Hepatocyte (in vitro differentiated cells): ENCODE results near the gene CPA1. TPM values are rescaled to one million over a fixed set of nuclear protein-coding genes. Genes with fewer than 3 reads are reported as not detected.

Source experiments
- DNase-seq: peaks from one replicate; pipeline ENCODE4 v3.0.0-alpha.2; 2016; ENCODE audit warnings: low spot score
- H2AFZ ChIP-seq: fragments of 200-600 bp; sonication (generic); 2 replicates; pipeline ENCODE4 v1.6.0; 2016; ENCODE audit warnings: antibody characterized with exemption, mild to moderate bottlenecking
- H3K27ac ChIP-seq: fragments of 200-600 bp; sonication (generic); 2 replicates; pipeline ENCODE4 v1.5.1; 2016; ENCODE audit warnings: mild to moderate bottlenecking
- H3K27me3 ChIP-seq: fragments of 200-600 bp; sonication (generic); 2 replicates; pipeline ENCODE4 v1.6.1; 2016
- H3K36me3 ChIP-seq: fragments of 200-600 bp; sonication (generic); replicated peaks from 2 replicates; pipeline ENCODE4 v1.5.1; 2016; ENCODE audit warnings: low read depth; ENCODE audit not compliant: insufficient read depth
- H3K4me1 ChIP-seq: fragments of 200-600 bp; sonication (generic); 2 replicates; pipeline ENCODE4 v1.5.1; 2016; ENCODE audit warnings: mild to moderate bottlenecking, moderate library complexity; ENCODE audit not compliant: insufficient read depth
- H3K4me2 ChIP-seq: fragments of 200-600 bp; sonication (generic); 2 replicates; pipeline ENCODE4 v1.6.0; 2016
- H3K4me3 ChIP-seq: fragments of 200-600 bp; sonication (generic); 2 replicates; pipeline ENCODE4 v1.5.1; 2016; ENCODE audit warnings: mild to moderate bottlenecking
- H3K79me2 ChIP-seq: fragments of 200-600 bp; sonication (generic); 2 replicates; pipeline ENCODE4 v1.6.0; 2017; ENCODE audit warnings: mild to moderate bottlenecking
- H3K9me2 ChIP-seq: fragments of 200-600 bp; sonication (generic); replicated peaks from 2 replicates; pipeline ENCODE4 v1.6.0; 2017; ENCODE audit warnings: mild to moderate bottlenecking; ENCODE audit not compliant: insufficient read depth
- H3K9me3 ChIP-seq: fragments of 200-600 bp; sonication (generic); 2 replicates; pipeline ENCODE4 v1.5.1; 2016; ENCODE audit warnings: low read depth, mild to moderate bottlenecking
- H4K20me1 ChIP-seq: fragments of 200-600 bp; sonication (generic); 2 replicates; pipeline ENCODE4 v1.6.0; 2016; ENCODE audit warnings: mild to moderate bottlenecking; ENCODE audit not compliant: insufficient read depth, poor library complexity, severe bottlenecking
- EZH2 ChIP-seq: fragments of 200-600 bp; sonication (generic); IDR thresholded peaks from 2 replicates; pipeline ENCODE4 v1.6.1; 2016; ENCODE audit warnings: antibody characterized with exemption, mild to moderate bottlenecking, borderline replicate concordance
- EZH2phosphoT487 ChIP-seq: fragments of 200-600 bp; sonication (generic); IDR thresholded peaks from one replicate; pipeline ENCODE4 v1.6.1; 2018; ENCODE audit warnings: antibody characterized with exemption, mild to moderate bottlenecking, low read depth, moderate library complexity; ENCODE audit not compliant: unreplicated experiment, severe bottlenecking
- WGBS: methylation state at CpG from one replicate; pipeline ENCODE4 v1.1.6; 2016; ENCODE audit warnings: low lambda C conversion rate; ENCODE audit errors: missing lambda C conversion rate; 5-methylcytosine and 5-hydroxymethylcytosine counted together
- polyA plus RNA-seq: library from polyadenylated mRNA; unstranded; fragments of >200 nt; fragmentation: Nextera tagmentation; extraction: Ambion mirVana; gene quantifications from 2 replicates; pipeline ENCODE4 v1.2.1, GENCODE V29; 2016
- total RNA-seq: library from RNA; depleted of rRNA; stranded (reverse); fragments of >200 nt; gene quantifications from 2 replicates; pipeline ENCODE4 v1.2.3, GENCODE V29; 2014
- TF ChIP-seq, protein P1 (sequence below): fragments of 200-600 bp; sonication (generic); IDR thresholded peaks from 2 replicates; pipeline ENCODE4 v1.5.1; 2016; ENCODE audit warnings: antibody characterized with exemption, mild to moderate bottlenecking; ENCODE audit not compliant: poor library complexity

Gene CPA1
- total and polyA plus RNA-seq, 2 experiments from 2014 or later = 3.8 to 4.4 TPM

DNA sequence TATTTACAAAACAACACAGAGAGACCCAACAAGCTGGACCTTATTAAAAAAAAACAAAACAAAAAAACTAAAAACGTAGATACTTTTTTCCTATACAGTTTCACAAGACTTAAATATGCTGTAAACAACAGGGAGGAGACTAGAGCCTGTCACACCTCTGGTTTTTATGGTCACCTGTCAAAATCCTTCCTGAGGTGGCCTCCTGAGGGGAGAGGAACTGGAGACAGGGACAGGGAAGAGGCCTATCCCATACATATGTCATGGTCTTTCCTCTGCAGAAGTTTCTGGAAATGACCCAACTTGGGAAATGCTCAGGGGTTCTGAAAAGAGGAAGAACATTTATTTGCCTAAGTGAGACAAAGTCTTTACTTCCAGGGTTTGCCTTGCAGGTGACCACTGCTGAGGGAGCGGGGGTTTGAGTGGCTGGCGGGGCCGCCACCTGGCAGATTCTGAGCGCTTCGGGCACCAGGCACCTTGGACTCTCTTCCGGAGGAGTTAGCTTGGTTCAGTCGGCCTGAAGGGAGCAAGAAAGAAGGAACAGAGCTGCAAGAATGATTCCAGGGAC is 18.3 kb downstream of the CPA1 start:
- Histone ChIP-seq H3K4me1 (peaks cover 27% of the 10 kb centered on the region), H4K20me1 (no peaks in the 10 kb centered on the region), H3K79me2 (no peaks in the 10 kb centered on the region), H3K9me3 (no peaks in the 10 kb centered on the region), H2AFZ (no peak overlapping the region), H3K27ac (peak overlapping the region; percentile 85), H3K36me3 (no peaks in the 10 kb centered on the region), H3K9me2 (no peaks in the 10 kb centered on the region), H3K27me3 (no peaks in the 10 kb centered on the region), H3K4me3 (no peak overlapping the region), H3K4me2 (no peak overlapping the region)
- TF ChIP-seq, protein P1, sequence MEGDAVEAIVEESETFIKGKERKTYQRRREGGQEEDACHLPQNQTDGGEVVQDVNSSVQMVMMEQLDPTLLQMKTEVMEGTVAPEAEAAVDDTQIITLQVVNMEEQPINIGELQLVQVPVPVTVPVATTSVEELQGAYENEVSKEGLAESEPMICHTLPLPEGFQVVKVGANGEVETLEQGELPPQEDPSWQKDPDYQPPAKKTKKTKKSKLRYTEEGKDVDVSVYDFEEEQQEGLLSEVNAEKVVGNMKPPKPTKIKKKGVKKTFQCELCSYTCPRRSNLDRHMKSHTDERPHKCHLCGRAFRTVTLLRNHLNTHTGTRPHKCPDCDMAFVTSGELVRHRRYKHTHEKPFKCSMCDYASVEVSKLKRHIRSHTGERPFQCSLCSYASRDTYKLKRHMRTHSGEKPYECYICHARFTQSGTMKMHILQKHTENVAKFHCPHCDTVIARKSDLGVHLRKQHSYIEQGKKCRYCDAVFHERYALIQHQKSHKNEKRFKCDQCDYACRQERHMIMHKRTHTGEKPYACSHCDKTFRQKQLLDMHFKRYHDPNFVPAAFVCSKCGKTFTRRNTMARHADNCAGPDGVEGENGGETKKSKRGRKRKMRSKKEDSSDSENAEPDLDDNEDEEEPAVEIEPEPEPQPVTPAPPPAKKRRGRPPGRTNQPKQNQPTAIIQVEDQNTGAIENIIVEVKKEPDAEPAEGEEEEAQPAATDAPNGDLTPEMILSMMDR = no peak
- TF ChIP-seq EZH2phosphoT487 (no peak), EZH2 (no peak)
- DNase-seq = no peak
- 95% methylated on average over 8 of the region's 8 CpGs for WGBS

DNA sequence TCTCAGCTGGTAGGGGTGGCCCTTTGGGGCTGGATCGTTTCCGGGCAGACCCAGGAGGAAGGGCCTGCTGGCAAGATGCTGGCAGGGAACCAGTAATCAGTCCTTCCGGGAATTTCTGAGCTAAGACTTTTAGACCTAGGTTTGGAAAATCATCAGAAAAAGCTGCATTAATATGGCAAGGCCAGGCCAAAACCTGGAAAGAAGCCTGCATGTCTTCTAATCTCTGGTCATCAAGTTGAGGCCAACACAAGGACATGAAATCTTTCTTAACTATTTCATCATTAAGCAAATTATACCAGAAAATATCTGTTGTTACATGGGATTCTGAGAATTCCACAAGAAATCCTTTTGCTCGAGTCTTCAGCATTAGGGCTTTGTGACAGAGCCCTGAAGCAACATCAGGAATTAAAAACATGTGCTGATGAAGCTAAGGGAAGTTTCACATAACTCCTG is 19.9 kb downstream of the CPA1 start:
- Histone ChIP-seq H4K20me1 (no peaks in the 10 kb centered on the region), H3K9me3 (no peaks in the 10 kb centered on the region), H3K4me2 (no peak overlapping the region), H3K4me3 (no peak overlapping the region), H2AFZ (no peak overlapping the region), H3K27me3 (no peaks in the 10 kb centered on the region), H3K27ac (peak overlapping the region; percentile 85), H3K4me1 (peaks cover 26% of the 10 kb centered on the region), H3K36me3 (no peaks in the 10 kb centered on the region), H3K79me2 (no peaks in the 10 kb centered on the region), H3K9me2 (no peaks in the 10 kb centered on the region)
- TF ChIP-seq EZH2phosphoT487 = no peak
- TF ChIP-seq, protein P1 = no peak
- no peak for TF ChIP-seq EZH2
- DNase-seq = peak; percentile 30
- WGBS = 62% methylated on average over 4 of the region's 4 CpGs

DNA sequence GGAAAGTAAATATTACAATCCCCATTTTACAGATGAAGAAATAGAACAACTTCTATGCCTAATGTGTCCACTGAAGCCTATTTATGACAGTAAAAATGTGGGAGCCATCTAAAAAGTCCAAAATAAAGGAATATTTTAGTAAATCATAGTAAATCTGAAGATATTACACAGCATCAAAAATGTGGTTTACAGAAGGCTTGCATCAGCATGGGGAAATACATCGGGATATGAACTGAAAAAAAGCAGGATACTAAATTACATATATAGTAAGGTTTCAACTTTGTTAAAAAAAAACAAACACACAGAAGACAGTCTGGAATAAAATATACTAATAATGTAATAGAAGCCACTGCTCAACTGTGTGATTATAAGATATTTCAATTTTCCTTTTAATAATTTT is 20.8 kb downstream of the CPA1 start:
- H3K4me3 ChIP-seq = no peak overlapping the region
- no peaks in the 10 kb centered on the region for H3K36me3 ChIP-seq
- no peaks in the 10 kb centered on the region for H3K79me2 ChIP-seq
- H3K27ac ChIP-seq = peak overlapping the region; percentile 85
- no peak overlapping the region for H2AFZ ChIP-seq
- no peaks in the 10 kb centered on the region for H3K9me3 ChIP-seq
- no peak overlapping the region for H3K4me2 ChIP-seq
- TF ChIP-seq EZH2 (no peak), EZH2phosphoT487 (no peak)
- TF ChIP-seq, protein P1 = no peak
- 88% methylated on average over 1 of the region's 1 CpG for WGBS
- no peaks in the 10 kb centered on the region for H4K20me1 ChIP-seq
- no peaks in the 10 kb centered on the region for H3K9me2 ChIP-seq
- DNase-seq = no peak
- no peaks in the 10 kb centered on the region for H3K27me3 ChIP-seq
- H3K4me1 ChIP-seq = peaks cover 18% of the 10 kb centered on the region
